Sigmoid colon (tissue), 4 donors: ENCODE data around the gene RBFOX2.

Experiments
- CTCF ChIP-seq, 4 experiments: fragments of 450-650 bp in 3 of 4; fragments of 200-600 bp in 1 of 4; IDR thresholded peaks; one replicate each; pipeline ENCODE4 v1.5.1; 2016 to 2019; ENCODE audit warnings: antibody characterized with exemption in 4 of 4, mild to moderate bottlenecking in 3 of 4, moderate library complexity in 2 of 4
- EP300 ChIP-seq, 4 donors: sonication (generic); formaldehyde crosslinking; IDR thresholded peaks; one replicate each; pipeline ENCODE4 v1.6.1; 2017; ENCODE audit warnings: antibody characterized with exemption in 4 of 4
- POLR2A ChIP-seq, 2 donors: fragments of 450-650 bp; IDR thresholded peaks; one replicate each; pipeline ENCODE4 v1.6.1; 2016; ENCODE audit warnings: antibody characterized with exemption in 2 of 2, mild to moderate bottlenecking in 2 of 2, moderate library complexity in 2 of 2
- POLR2AphosphoS5 ChIP-seq, 4 donors: sonication (generic); formaldehyde crosslinking; IDR thresholded peaks; one replicate each; pipeline ENCODE4 v1.6.1; 2017; ENCODE audit warnings: antibody characterized with exemption in 4 of 4

GRCh38 chr22:35872451-35872850 is 156.2 kb downstream of the RBFOX2 start:
- TF ChIP-seq POLR2AphosphoS5 (IDR thresholded peaks at IDR 0.05) (no peak), CTCF (IDR thresholded peaks at IDR 0.05) (no peak), EP300 (IDR thresholded peaks at IDR 0.05) (no peak), POLR2A (IDR thresholded peaks at IDR 0.05) (no peak)
